A549 (cell line): ENCODE data around the gene CLPSL2. TPM values are rescaled to one million over a fixed set of nuclear protein-coding genes. Genes with fewer than 3 reads are reported as not detected.

ENCODE experiments used
- ATAC-seq, 2 experiments: fragments of 200-7000 bp in 1 of 2; fragments of >200 bp in 1 of 2; cut with Nextera tagmentation in 1 of 2; cut with Tn5 transposase in 1 of 2; 3 replicates each; pipeline versions ENCODE4 v1.8.0 to v1.9.1; 2018 to 2020; ENCODE audit warnings: mild to moderate bottlenecking in 1 of 2, moderate library complexity in 1 of 2
- CTCF ChIA-PET: fragments of 300-600 bp; sonication (Branson Sonifier 250); formaldehyde crosslinking; extraction: SDS; loops from one replicate; lab custom pipeline; 2021; ENCODE audit warnings: antibody characterized with exemption, inconsistent platforms; lab: Yijun Ruan, JAX
- POLR2A ChIA-PET: fragments of 350-600 bp; formaldehyde crosslinking; extraction: SDS; loops from one replicate; lab custom pipeline; 2021; ENCODE audit warnings: antibody characterized with exemption, inconsistent platforms; lab: Yijun Ruan, JAX
- DNase-seq, 2 experiments: peaks; one replicate each; pipeline versions ENCODE4 v3.0.0 to v3.0.0-alpha.2; 2011 to 2016; ENCODE audit warnings: low read depth in 1 of 2, low spot score in 1 of 2
- FAIRE-seq: peaks from 2 replicates; lab custom pipeline; 2011; peaks lifted over from hg19 to GRCh38; lab: Jason Lieb, UNC
- H3K27ac ChIP-seq, 2 experiments: fragments of >200 bp; sonication (Bioruptor Twin); formaldehyde crosslinking; 3 replicates each; pipeline ENCODE4 v1.5.1; 2016 to 2017
- H3K4me1 ChIP-seq: fragments of >200 bp; sonication (Bioruptor Twin); formaldehyde crosslinking; 3 replicates; pipeline ENCODE4 v1.6.1; 2016
- H3K4me2 ChIP-seq: fragments of >200 bp; sonication (Bioruptor Twin); formaldehyde crosslinking; 3 replicates; pipeline ENCODE4 v1.6.1; 2016
- H3K4me3 ChIP-seq: fragments of >200 bp; sonication (Bioruptor Twin); formaldehyde crosslinking; 3 replicates; pipeline ENCODE4 v1.5.1; 2016
- H3K9me3 ChIP-seq: fragments of >200 bp; sonication (Bioruptor Twin); formaldehyde crosslinking; 3 replicates; pipeline ENCODE4 v1.6.1; 2016
- BCL3 ChIP-seq: fragments of >200 bp; sonication (Bioruptor Twin); formaldehyde crosslinking; IDR thresholded peaks from 3 replicates; pipeline ENCODE4 v1.6.1; 2016
- CBX2 ChIP-seq: fragments of 200-600 bp; sonication (generic); IDR thresholded peaks from 2 replicates; pipeline ENCODE4 v1.6.1; 2016; ENCODE audit warnings: low read depth, mild to moderate bottlenecking, borderline replicate concordance
- CEBPB ChIP-seq, 2 experiments: fragments of >200 bp in 1 of 2; sonication (Bioruptor Twin) in 1 of 2; formaldehyde crosslinking in 1 of 2; IDR thresholded peaks; 2 replicates each; pipeline ENCODE4 v1.6.1; 2012 to 2016
- ESRRA ChIP-seq: fragments of 150-350 bp; IDR thresholded peaks from 2 replicates; pipeline ENCODE4 v1.6.1; 2014; ENCODE audit warnings: mild to moderate bottlenecking, low read length, borderline replicate concordance
- FOSB ChIP-seq: fragments of 250-450 bp; sonication (Bioruptor Pico); IDR thresholded peaks from 2 replicates; pipeline ENCODE4 v1.5.0; 2020; ENCODE audit warnings: mild to moderate bottlenecking, moderate library complexity
- FOSL2 ChIP-seq, 2 experiments: fragments of 450-650 bp in 1 of 2; fragments of >200 bp in 1 of 2; sonication (Bioruptor Twin) in 1 of 2; formaldehyde crosslinking; IDR thresholded peaks; 2 replicates each; pipeline versions ENCODE4 v1.5.0 to v1.6.1; 2016 to 2020; ENCODE audit warnings: mild to moderate bottlenecking in 1 of 2, moderate library complexity in 1 of 2
- HES2 ChIP-seq: fragments of >200 bp; sonication (Bioruptor Twin); formaldehyde crosslinking; IDR thresholded peaks from 2 replicates; pipeline ENCODE4 v1.6.1; 2016
- HEYL ChIP-seq: fragments of 250-450 bp; sonication (Bioruptor Pico); IDR thresholded peaks from 2 replicates; pipeline ENCODE4 v1.8.0; 2021; ENCODE audit warnings: mild to moderate bottlenecking, moderate library complexity
- HOXB13 ChIP-seq: fragments of 250-450 bp; sonication (Bioruptor Pico); IDR thresholded peaks from 2 replicates; pipeline ENCODE4 v1.5.0; 2020; ENCODE audit warnings: low read depth, mild to moderate bottlenecking, moderate library complexity
- HOXB5 ChIP-seq: fragments of 250-450 bp; sonication (Bioruptor Pico); IDR thresholded peaks from 2 replicates; pipeline ENCODE4 v1.5.0; 2020; ENCODE audit warnings: mild to moderate bottlenecking, moderate library complexity
- JUNB ChIP-seq: fragments of >200 bp; sonication (Bioruptor Twin); formaldehyde crosslinking; IDR thresholded peaks from 2 replicates; pipeline ENCODE4 v1.6.1; 2016
- KDM1A ChIP-seq: fragments of 200-600 bp; sonication (generic); IDR thresholded peaks from 2 replicates; pipeline ENCODE4 v1.6.1; 2016; ENCODE audit warnings: low read depth, mild to moderate bottlenecking
- KDM5A ChIP-seq: fragments of 200-600 bp; sonication (generic); IDR thresholded peaks from 2 replicates; pipeline ENCODE4 v1.6.1; 2016; ENCODE audit warnings: antibody characterized with exemption, mild to moderate bottlenecking
- MAX ChIP-seq: IDR thresholded peaks from 2 replicates; pipeline ENCODE4 v1.6.1; 2012
- MAZ ChIP-seq: fragments of 150-350 bp; IDR thresholded peaks from 2 replicates; pipeline ENCODE4 v1.6.1; 2014; ENCODE audit warnings: antibody characterized with exemption, low read depth, low read length, borderline replicate concordance
- MYC ChIP-seq: IDR thresholded peaks from 2 replicates; pipeline ENCODE4 v1.6.1; 2012; ENCODE audit warnings: mild to moderate bottlenecking, inconsistent platforms, low read length, improper control_type of control experiment, borderline replicate concordance
- NFE2L2 ChIP-seq: fragments of 150-350 bp; conservative IDR thresholded peaks from 2 replicates; pipeline ENCODE4 v1.6.1; 2014; ENCODE audit warnings: low read length
- NR3C1 ChIP-seq: fragments of >200 bp; sonication (Bioruptor Twin); formaldehyde crosslinking; IDR thresholded peaks from 3 replicates; pipeline ENCODE4 v1.6.1; 2017
- PBX3 ChIP-seq: IDR thresholded peaks from 2 replicates; pipeline ENCODE4 v1.6.1; 2012
- POLR2AphosphoS2 ChIP-seq: conservative IDR thresholded peaks from 2 replicates; pipeline ENCODE4 v1.6.1; 2012; ENCODE audit warnings: low read length, improper control_type of control experiment, inconsistent platforms
- RFX5 ChIP-seq: fragments of 450-650 bp; IDR thresholded peaks from 2 replicates; pipeline ENCODE4 v1.7.1; 2014; ENCODE audit warnings: antibody characterized with exemption, mild to moderate bottlenecking, moderate library complexity
- RNF2 ChIP-seq: fragments of 200-600 bp; sonication (generic); IDR thresholded peaks from 2 replicates; pipeline ENCODE4 v1.6.1; 2016; ENCODE audit warnings: low read depth, mild to moderate bottlenecking, antibody characterized with exemption, moderate library complexity, borderline replicate concordance
- SREBF2 ChIP-seq: fragments of 450-650 bp; IDR thresholded peaks from 2 replicates; pipeline ENCODE4 v1.6.1; 2014; ENCODE audit warnings: mild to moderate bottlenecking, moderate library complexity
- ZFP36 ChIP-seq: fragments of 450-650 bp; IDR thresholded peaks from 2 replicates; pipeline ENCODE4 v1.6.1; 2014; ENCODE audit warnings: borderline replicate concordance; ENCODE audit not compliant: partially characterized antibody
- ZNF302 ChIP-seq: fragments of 250-450 bp; sonication (Bioruptor Pico); IDR thresholded peaks from 2 replicates; pipeline ENCODE4 v1.9.0; 2021; ENCODE audit warnings: inconsistent platforms, mild to moderate bottlenecking, moderate library complexity
- WGBS: methylation state at CpG from one replicate; pipeline ENCODE4 v1.1.6; 2017; ENCODE audit errors: missing lambda C conversion rate; 5-methylcytosine and 5-hydroxymethylcytosine counted together
- polyA plus RNA-seq, 4 experiments: library from polyadenylated mRNA; depleted of rRNA in 3 of 4; stranded (reverse); fragments of >200 nt; fragmentation: RNase III in 1 of 4; extraction: RNeasy Plus Mini Kit Qiagen cat#74134 plus additional on column Dnase treatment in 1 of 4; gene quantifications; 2 replicates in 3 of 4; 3 replicates in 1 of 4; pipeline ENCODE4 v1.2.3, GENCODE V29; 2011 to 2017

Gene CLPSL2
- polyA plus RNA-seq, 2 of the 4 experiments (the other 2 are of a cell fraction) = 0.37 to 0.72 TPM

GRCh38 chr6:35788423-35788982 lies 12.1 kb downstream of the CLPSL2 start:
- 29% methylated on average over 4 of the region's 4 CpGs for WGBS
- Histone ChIP-seq H3K9me3 (peaks cover 3% of the 10 kb centered on the region; the same call in 1 of the 3 replicates), H3K27ac (no peak overlapping the region), H3K4me2 (no peak overlapping the region), H3K4me3 (no peak overlapping the region), H3K4me1 (no peaks in the 10 kb centered on the region)
- DNase-seq (no peak), FAIRE-seq (no peak), ATAC-seq (0 out of 6 replicates have a peak, but pooled peaks of 1 of the 2 experiments have one; percentile 27)
- POLR2A ChIA-PET = no interaction called here
- CTCF ChIA-PET = interaction anchor here (1.4 kb wide), 1 partner anchor 306 kb away, joined by 3 read pairs; no protein-coding TSS in a partner anchor
- TF ChIP-seq ZNF302 (CRISPR knock-in tag) (no peak), FOSB (CRISPR knock-in tag) (no peak), POLR2AphosphoS2 (no peak), FOSL2 (IDR thresholded peaks at IDR 0.05) (no peak), FOSL2 (CRISPR knock-in tag; IDR thresholded peaks at IDR 0.05) (no peak), KDM1A (no peak), ZFP36 (no peak)

- Histone ChIP-seq H3K4me2 (no peak overlapping the region), H3K4me3 (no peak overlapping the region), H3K9me3 (peaks cover 3% of the 10 kb centered on the region; the same call in 1 of the 3 replicates), H3K27ac (no peak overlapping the region), H3K4me1 (no peaks in the 10 kb centered on the region)
- POLR2A ChIA-PET = no interaction called here
- DNase-seq = no peak
- FAIRE-seq = no peak
- CTCF ChIA-PET = interaction anchor here (0.5 kb wide), 1 partner anchor 70 kb away, joined by 3 read pairs; no protein-coding TSS in a partner anchor
- 45% methylated on average over 5 of the region's 5 CpGs for WGBS
- no peak for ATAC-seq
- TF ChIP-seq RNF2 = no peak
- no peak for TF ChIP-seq PBX3
- TF ChIP-seq CEBPB (IDR thresholded peaks at IDR 0.05) = peak; percentile 32 to 59; a peak in 2 of 4 replicates
These were observed 14.3 kb downstream of the CLPSL2 start for GRCh38 chr6:35790683-35791082.

- WGBS = 79% methylated on average over 17 of the region's 17 CpGs
- H3K9me3 ChIP-seq = peaks cover 3% of the 10 kb centered on the region; the same call in 1 of the 3 replicates
- no peaks in the 10 kb centered on the region for H3K4me1 ChIP-seq
- no peak for TF ChIP-seq NFE2L2
- no peak for TF ChIP-seq SREBF2
- no peak for TF ChIP-seq CBX2
- no peak for TF ChIP-seq FOSB (CRISPR knock-in tag)
- TF ChIP-seq RFX5 = no peak
- TF ChIP-seq FOSL2 (IDR thresholded peaks at IDR 0.05) = no peak
- no peak for TF ChIP-seq FOSL2 (CRISPR knock-in tag; IDR thresholded peaks at IDR 0.05)
- H3K4me2 ChIP-seq = no peak overlapping the region
- ChIA-PET CTCF (interaction anchor here (0.9 to 1.0 kb wide), 2 partner anchors 21 to 59 kb away, joined by 3 read pairs; no protein-coding TSS in a partner anchor), POLR2A (no interaction called here)
- FAIRE-seq (no peak), DNase-seq (peak in 1 of 2 experiments; percentile 18), ATAC-seq (no peak; a peak in 1 of 6 replicates)
- no peak overlapping the region for H3K4me3 ChIP-seq
- H3K27ac ChIP-seq = no peak overlapping the region
These were observed 18.4 kb downstream of the CLPSL2 start for GRCh38 chr6:35794536-35795452.

GRCh38 chr6:35795453-35796071 lies 19.2 kb downstream of the CLPSL2 start:
- no peak overlapping the region for H3K4me3 ChIP-seq
- H3K4me1 ChIP-seq = no peaks in the 10 kb centered on the region
- 79% methylated on average over 10 of the region's 11 CpGs for WGBS
- H3K27ac ChIP-seq = no peak overlapping the region
- ATAC-seq (no peak), FAIRE-seq (no peak), DNase-seq (no peak)
- POLR2A ChIA-PET = no interaction called here
- no peak overlapping the region for H3K4me2 ChIP-seq
- CTCF ChIA-PET = interaction anchor here (0.9 kb wide), 1 partner anchor 22 kb away, joined by 3 read pairs; no protein-coding TSS in a partner anchor
- peaks cover 3% of the 10 kb centered on the region; the same call in 1 of the 3 replicates for H3K9me3 ChIP-seq
- TF ChIP-seq HEYL (CRISPR knock-in tag) (no peak), HOXB5 (no peak), HES2 (no peak), MAX (no peak), JUNB (no peak), CBX2 (no peak), HOXB13 (no peak), NFE2L2 (no peak), KDM5A (no peak), MAZ (no peak), ESRRA (no peak), MYC (no peak), NR3C1 (no peak), BCL3 (no peak), POLR2AphosphoS2 (no peak)
